ENCODE data around the gene CSH1. TPM values are rescaled to one million over a fixed set of nuclear protein-coding genes. Genes with fewer than 3 reads are reported as not detected.

Gene CSH1
- total RNA-seq, 1 experiment from 2014 or later: not detected

GRCh38 chr17:63848834-63849689 is 47.3 kb downstream of the CSH1 start:
- H3K27me3 Mint-ChIP-seq (ENCODE audit: low read depth): peaks cover 72% of the 10 kb centered on the region
- peak overlapping the region; percentile 95 to 99 (median 99) for H3K27ac Mint-ChIP-seq
- peak; percentile 99 for DNase-seq

More at GRCh38 chr17:63848834-63849689, 47.3 kb downstream of the CSH1 start:
- no peak overlapping the region for H4K8ac ChIP-seq (replicated peaks; ENCODE audit: insufficient read length, low read depth, low read length)
- TF ChIP-seq, protein P1, sequence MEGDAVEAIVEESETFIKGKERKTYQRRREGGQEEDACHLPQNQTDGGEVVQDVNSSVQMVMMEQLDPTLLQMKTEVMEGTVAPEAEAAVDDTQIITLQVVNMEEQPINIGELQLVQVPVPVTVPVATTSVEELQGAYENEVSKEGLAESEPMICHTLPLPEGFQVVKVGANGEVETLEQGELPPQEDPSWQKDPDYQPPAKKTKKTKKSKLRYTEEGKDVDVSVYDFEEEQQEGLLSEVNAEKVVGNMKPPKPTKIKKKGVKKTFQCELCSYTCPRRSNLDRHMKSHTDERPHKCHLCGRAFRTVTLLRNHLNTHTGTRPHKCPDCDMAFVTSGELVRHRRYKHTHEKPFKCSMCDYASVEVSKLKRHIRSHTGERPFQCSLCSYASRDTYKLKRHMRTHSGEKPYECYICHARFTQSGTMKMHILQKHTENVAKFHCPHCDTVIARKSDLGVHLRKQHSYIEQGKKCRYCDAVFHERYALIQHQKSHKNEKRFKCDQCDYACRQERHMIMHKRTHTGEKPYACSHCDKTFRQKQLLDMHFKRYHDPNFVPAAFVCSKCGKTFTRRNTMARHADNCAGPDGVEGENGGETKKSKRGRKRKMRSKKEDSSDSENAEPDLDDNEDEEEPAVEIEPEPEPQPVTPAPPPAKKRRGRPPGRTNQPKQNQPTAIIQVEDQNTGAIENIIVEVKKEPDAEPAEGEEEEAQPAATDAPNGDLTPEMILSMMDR (conservative IDR thresholded peaks at IDR 0.05): peak; percentile 70
- no peaks in the 10 kb centered on the region for H3K79me1 ChIP-seq (ENCODE audit: insufficient read depth, low read depth, low read length, poor library complexity, severe bottlenecking)
- no peaks in the 10 kb centered on the region for H3K9me3 ChIP-seq (ENCODE audit: control insufficient read depth, low read depth, low read length)
- H3K56ac ChIP-seq (ENCODE audit: insufficient read length, low read depth, low read length): no peak overlapping the region
- no peak overlapping the region for H2AFZ ChIP-seq (ENCODE audit: low read length)
- H2BK5ac ChIP-seq (ENCODE audit: insufficient read length, low read length): no peak overlapping the region
- H3K4me3 Mint-ChIP-seq: peak overlapping the region; percentile 50 to 53; a peak in 4 of 5 replicates
- peak overlapping the region; percentile 27 for H3K9ac ChIP-seq (ENCODE audit: extremely low read depth, insufficient read length, low read length)
- H3K4me2 ChIP-seq (ENCODE audit: insufficient read depth, insufficient read length, low read length): peak overlapping the region; percentile 4
- no peaks in the 10 kb centered on the region for H3K23me2 ChIP-seq (ENCODE audit: insufficient read length, low read depth, low read length, poor library complexity, severe bottlenecking)
- no peaks in the 10 kb centered on the region for H3K79me2 ChIP-seq (ENCODE audit: insufficient read depth, low read length)
- H3K9me3 Mint-ChIP-seq: peaks cover 8 to 15% of the 10 kb centered on the region in 2 experiments
- H4K20me1 ChIP-seq (ENCODE audit: control insufficient read depth, insufficient read depth, insufficient read length): no peaks in the 10 kb centered on the region
- peaks cover 2 to 5% of the 10 kb centered on the region in 2 experiments; a peak in 3 of 4 replicates for H3K4me1 Mint-ChIP-seq
- no peaks in the 10 kb centered on the region for H3K4me1 ChIP-seq (ENCODE audit: insufficient read depth, low read length)
- H2BK120ac ChIP-seq (ENCODE audit: low read depth, low read length, poor library complexity, severe bottlenecking): no peak overlapping the region
- no CpG with 5 or more reads among the region's 82 CpGs for WGBS (ENCODE audit: extremely low coverage, insufficient read length, low lambda C conversion rate)
- peaks cover 4% of the 10 kb centered on the region; the same call in 1 of the 2 replicates for H3K27me3 ChIP-seq (ENCODE audit: insufficient read depth, low read length)
- H3K23ac ChIP-seq (ENCODE audit: insufficient read length, low read depth, low read length): no peak overlapping the region
- H2BK20ac ChIP-seq (ENCODE audit: low read depth, low read length, poor library complexity, severe bottlenecking): no peak overlapping the region
- peak overlapping the region; percentile 70 for H4K5ac ChIP-seq (ENCODE audit: insufficient read length, low read depth, low read length)
- H2BK12ac ChIP-seq (ENCODE audit: insufficient read length, low read depth, low read length): peak overlapping the region; percentile 30
- H3K14ac ChIP-seq (ENCODE audit: insufficient read depth, low read length): peak overlapping the region; percentile 80
- H4K91ac ChIP-seq (ENCODE audit: insufficient read length, low read depth, low read length): no peak overlapping the region
- H2AK5ac ChIP-seq (ENCODE audit: insufficient read length, low read length): no peak overlapping the region
- peak overlapping the region; percentile 82 for H3K18ac ChIP-seq (ENCODE audit: insufficient read length, low read depth, low read length)
- H2BK15ac ChIP-seq (ENCODE audit: low read depth, low read length): no peak overlapping the region; the same call in 1 of the 2 replicates
- no peak overlapping the region for H3K4ac ChIP-seq (ENCODE audit: low read depth, low read length)
- peaks cover 0 to 10% (median 3%) of the 10 kb centered on the region in 3 experiments; a peak in 4 of 7 replicates for H3K36me3 Mint-ChIP-seq (ENCODE audit: insufficient read depth in 1 of 3, low read depth in 3 of 3)
- no peak overlapping the region for H3T11ph ChIP-seq (ENCODE audit: low read length)
- no peak overlapping the region for H3K27ac ChIP-seq (ENCODE audit: insufficient read length, low read depth, low read length)
